ENCODE measurements around the gene UBIAD1. TPM values are rescaled to one million over a fixed set of nuclear protein-coding genes. Genes with fewer than 3 reads are reported as not detected.
"Not testable (repeated sequence)": the region's sequence is repeated elsewhere in the genome, so short reads cannot be mapped to it uniquely, and the experiment has no call there.

Gene UBIAD1
- total and polyA plus RNA-seq, 2 donors (not counting 1 experiment from before 2014, with no cell fraction given) = 17.8 to 28.1 TPM

DNA sequence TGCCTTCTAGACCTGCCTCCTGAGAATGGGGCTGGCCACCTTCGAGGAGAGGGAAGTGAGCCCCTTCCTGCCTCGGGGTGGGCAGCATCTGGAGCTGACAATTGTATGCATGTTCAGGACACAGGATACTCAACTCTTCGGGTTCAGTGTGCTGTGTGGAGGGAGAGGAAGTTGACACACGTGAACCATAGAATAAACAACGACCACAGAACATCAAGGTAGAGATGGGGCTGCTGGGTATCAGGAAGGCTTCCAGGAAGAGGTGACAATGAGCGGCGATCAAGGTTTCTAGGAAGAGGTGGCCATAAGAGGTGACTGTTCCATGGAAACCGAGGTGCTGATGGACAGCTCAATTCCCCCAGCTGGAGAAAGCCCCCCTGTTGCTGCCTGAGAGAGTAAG, 22.0 kb downstream of the UBIAD1 start:
- no peak for TF ChIP-seq EZH2 (IDR thresholded peaks at IDR 0.05; ENCODE audit: borderline replicate concordance, insufficient read depth, low read depth, low read length, poor library complexity, severe bottlenecking)
- TF ChIP-seq, protein P1, sequence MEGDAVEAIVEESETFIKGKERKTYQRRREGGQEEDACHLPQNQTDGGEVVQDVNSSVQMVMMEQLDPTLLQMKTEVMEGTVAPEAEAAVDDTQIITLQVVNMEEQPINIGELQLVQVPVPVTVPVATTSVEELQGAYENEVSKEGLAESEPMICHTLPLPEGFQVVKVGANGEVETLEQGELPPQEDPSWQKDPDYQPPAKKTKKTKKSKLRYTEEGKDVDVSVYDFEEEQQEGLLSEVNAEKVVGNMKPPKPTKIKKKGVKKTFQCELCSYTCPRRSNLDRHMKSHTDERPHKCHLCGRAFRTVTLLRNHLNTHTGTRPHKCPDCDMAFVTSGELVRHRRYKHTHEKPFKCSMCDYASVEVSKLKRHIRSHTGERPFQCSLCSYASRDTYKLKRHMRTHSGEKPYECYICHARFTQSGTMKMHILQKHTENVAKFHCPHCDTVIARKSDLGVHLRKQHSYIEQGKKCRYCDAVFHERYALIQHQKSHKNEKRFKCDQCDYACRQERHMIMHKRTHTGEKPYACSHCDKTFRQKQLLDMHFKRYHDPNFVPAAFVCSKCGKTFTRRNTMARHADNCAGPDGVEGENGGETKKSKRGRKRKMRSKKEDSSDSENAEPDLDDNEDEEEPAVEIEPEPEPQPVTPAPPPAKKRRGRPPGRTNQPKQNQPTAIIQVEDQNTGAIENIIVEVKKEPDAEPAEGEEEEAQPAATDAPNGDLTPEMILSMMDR (IDR thresholded peaks at IDR 0.05) = no peak
- WGBS (ENCODE audit: insufficient coverage) = 75% methylated on average over 6 of the region's 8 CpGs
- Mint-ChIP-seq H3K27me3 (no peaks in the 10 kb centered on the region), H3K4me3 (no peak overlapping the region), H3K4me1 (no peaks in the 10 kb centered on the region), H3K9me3 (ENCODE audit: insufficient read depth) (no peaks in the 10 kb centered on the region), H3K27ac (no peak overlapping the region)
- ATAC-seq (ENCODE audit: low read depth) = no peak
- no peak overlapping the region for H3K9ac ChIP-seq (ENCODE audit: low read length)
- no peak overlapping the region for H3K4me2 ChIP-seq (replicated peaks; ENCODE audit: low read depth, low read length, poor library complexity, severe bottlenecking)
- no peaks in the 10 kb centered on the region for H3K4me1 ChIP-seq (ENCODE audit: control insufficient read depth in 2 of 2, insufficient read depth in 2 of 2, low read length in 2 of 2)
- peaks cover 13 to 44% of the 10 kb centered on the region in 2 experiments for H3K36me3 ChIP-seq (replicated peaks in 1 of 2; ENCODE audit: control extremely low read depth in 1 of 2, control insufficient read depth in 1 of 2, extremely low read depth in 1 of 2, insufficient read depth in 2 of 2, low read length in 1 of 2)
- no peak for DNase-seq
- ChIA-PET CTCF (interaction anchor here (1.5 to 3.0 kb wide), 2 partner anchors 27 to 54 kb away, joined by 4 to 15 read pairs; no protein-coding TSS in a partner anchor), POLR2A (interaction anchor here (0.6 kb wide), 1 partner anchor 24 kb away, joined by 5 read pairs; no protein-coding TSS in a partner anchor)
- no peak overlapping the region for H2AFZ ChIP-seq (ENCODE audit: insufficient read depth, low read depth, low read length, poor library complexity, severe bottlenecking)
- H3K4me3 ChIP-seq (ENCODE audit: control extremely low read depth in 1 of 5, extremely low read depth in 1 of 5, insufficient read depth in 1 of 5, low read depth in 2 of 5, low read length in 4 of 5) = no peak overlapping the region
- no peak overlapping the region for H3K27ac ChIP-seq (ENCODE audit: low read length in 2 of 2)
- peaks cover 19% of the 10 kb centered on the region for H4K20me1 ChIP-seq (ENCODE audit: control insufficient read depth, insufficient read depth, low read length, poor library complexity, severe bottlenecking)
- peaks cover 31% of the 10 kb centered on the region for H3K79me2 ChIP-seq (ENCODE audit: control insufficient read depth, insufficient read depth, low read length)
- H3K27me3 ChIP-seq (replicated peaks in 1 of 4; ENCODE audit: control extremely low read depth in 1 of 4, control insufficient read depth in 3 of 4, insufficient read depth in 4 of 4, low read length in 3 of 4) = no peaks in the 10 kb centered on the region
- no peaks in the 10 kb centered on the region for H3K9me3 ChIP-seq (ENCODE audit: control extremely low read depth in 1 of 3, control insufficient read depth in 2 of 3, insufficient read depth in 1 of 3, low read length in 2 of 3)
- intact Hi-C loops (cut with micrococcal nuclease) = no loop called here

DNA sequence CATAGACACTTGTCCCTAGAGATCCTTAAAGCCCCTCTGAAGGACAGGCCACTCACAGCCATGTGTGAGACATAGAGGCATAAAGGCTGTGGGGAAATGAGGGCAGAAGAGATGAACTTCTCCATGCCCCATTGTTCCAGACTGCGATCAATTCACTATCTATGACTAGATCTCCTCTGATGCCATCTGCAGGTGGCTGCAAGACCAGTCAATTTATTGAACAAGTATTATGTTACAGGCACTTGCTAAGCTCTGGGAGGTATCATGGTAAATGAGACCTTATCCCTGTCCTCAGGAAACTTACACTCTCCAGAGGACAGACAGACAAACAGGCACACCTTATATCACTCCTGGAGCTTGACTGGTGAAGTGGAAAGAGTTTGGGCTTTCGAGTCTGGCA, 22.9 kb downstream of the UBIAD1 start:
- H3K4me3 Mint-ChIP-seq = no peak overlapping the region
- H3K9me3 Mint-ChIP-seq (ENCODE audit: insufficient read depth) = no peaks in the 10 kb centered on the region

DNA sequence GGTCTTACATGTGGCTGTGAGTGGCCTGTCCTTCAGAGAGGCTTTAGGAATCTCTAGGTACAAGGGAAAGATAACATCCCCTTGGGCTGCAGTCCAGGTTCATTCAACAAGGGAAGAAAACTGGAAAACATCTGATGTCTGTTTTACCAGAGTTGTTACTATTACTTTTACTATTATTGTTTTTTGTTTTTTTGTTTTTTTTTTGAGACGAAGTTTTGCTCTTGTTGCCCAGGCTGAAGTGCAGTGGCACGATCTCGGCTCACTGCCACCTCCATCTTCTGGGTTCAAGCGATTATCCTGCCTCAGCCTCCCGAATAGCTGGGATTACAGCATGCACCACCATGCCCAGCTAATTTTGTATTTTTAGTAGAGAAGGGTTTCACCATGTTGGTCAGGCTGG, 24.8 kb downstream of the UBIAD1 start:
- H3K27me3 ChIP-seq (replicated peaks in 1 of 4; ENCODE audit: control extremely low read depth in 1 of 4, control insufficient read depth in 3 of 4, insufficient read depth in 4 of 4, low read length in 3 of 4); H3K4me1 Mint-ChIP-seq; H3K4me3 Mint-ChIP-seq; H3K4me3 ChIP-seq (ENCODE audit: control extremely low read depth in 1 of 5, extremely low read depth in 1 of 5, insufficient read depth in 1 of 5, low read depth in 2 of 5, low read length in 4 of 5); H3K9me3 Mint-ChIP-seq (ENCODE audit: insufficient read depth); H3K27ac ChIP-seq (ENCODE audit: low read length in 2 of 2); CTCF ChIA-PET; POLR2A ChIA-PET; H3K9ac ChIP-seq (ENCODE audit: low read length); H2AFZ ChIP-seq (ENCODE audit: insufficient read depth, low read depth, low read length, poor library complexity, severe bottlenecking); H3K27ac Mint-ChIP-seq; H3K27me3 Mint-ChIP-seq; H3K79me2 ChIP-seq (ENCODE audit: control insufficient read depth, insufficient read depth, low read length); DNase-seq; H3K4me1 ChIP-seq (ENCODE audit: control insufficient read depth in 2 of 2, insufficient read depth in 2 of 2, low read length in 2 of 2); H3K9me3 ChIP-seq (ENCODE audit: control extremely low read depth in 1 of 3, control insufficient read depth in 2 of 3, insufficient read depth in 1 of 3, low read length in 2 of 3); H4K20me1 ChIP-seq (ENCODE audit: control insufficient read depth, insufficient read depth, low read length, poor library complexity, severe bottlenecking); intact Hi-C loops (cut with micrococcal nuclease); H3K4me2 ChIP-seq (replicated peaks; ENCODE audit: low read depth, low read length, poor library complexity, severe bottlenecking); ATAC-seq (ENCODE audit: low read depth): not testable (repeated sequence)
- H3K36me3 ChIP-seq (replicated peaks in 1 of 2; ENCODE audit: control extremely low read depth in 1 of 2, control insufficient read depth in 1 of 2, extremely low read depth in 1 of 2, insufficient read depth in 2 of 2, low read length in 1 of 2) = peaks cover 8 to 28% of the 10 kb centered on the region in 2 experiments
- no CpG with 5 or more reads among the region's 5 CpGs for WGBS (ENCODE audit: insufficient coverage)

More for the DNA sequence above, 22.9 kb downstream of the UBIAD1 start:
- Histone ChIP-seq H3K9me3 (ENCODE audit: control extremely low read depth in 1 of 3, control insufficient read depth in 2 of 3, insufficient read depth in 1 of 3, low read length in 2 of 3) (no peaks in the 10 kb centered on the region), H3K79me2 (ENCODE audit: control insufficient read depth, insufficient read depth, low read length) (peaks cover 22% of the 10 kb centered on the region), H2AFZ (ENCODE audit: insufficient read depth, low read depth, low read length, poor library complexity, severe bottlenecking) (no peak overlapping the region), H3K36me3 (replicated peaks in 1 of 2; ENCODE audit: control extremely low read depth in 1 of 2, control insufficient read depth in 1 of 2, extremely low read depth in 1 of 2, insufficient read depth in 2 of 2, low read length in 1 of 2) (peaks cover 10 to 38% of the 10 kb centered on the region in 2 experiments), H3K4me2 (replicated peaks; ENCODE audit: low read depth, low read length, poor library complexity, severe bottlenecking) (no peak overlapping the region), H3K27ac (ENCODE audit: low read length in 2 of 2) (no peak overlapping the region), H3K4me3 (ENCODE audit: control extremely low read depth in 1 of 5, extremely low read depth in 1 of 5, insufficient read depth in 1 of 5, low read depth in 2 of 5, low read length in 4 of 5) (no peak overlapping the region), H3K4me1 (ENCODE audit: control insufficient read depth in 2 of 2, insufficient read depth in 2 of 2, low read length in 2 of 2) (no peaks in the 10 kb centered on the region), H3K9ac (ENCODE audit: low read length) (no peak overlapping the region), H3K27me3 (replicated peaks in 1 of 4; ENCODE audit: control extremely low read depth in 1 of 4, control insufficient read depth in 3 of 4, insufficient read depth in 4 of 4, low read length in 3 of 4) (no peaks in the 10 kb centered on the region), H4K20me1 (ENCODE audit: control insufficient read depth, insufficient read depth, low read length, poor library complexity, severe bottlenecking) (peaks cover 13% of the 10 kb centered on the region)
- CTCF ChIA-PET = interaction anchor here (1.0 to 3.0 kb wide), 3 partner anchors 26 to 61 kb away, joined by 3 to 15 read pairs (median 4); no protein-coding TSS in a partner anchor
- DNase-seq (no peak), ATAC-seq (ENCODE audit: low read depth) (no peak)
- POLR2A ChIA-PET = no interaction called here
- WGBS (ENCODE audit: insufficient coverage) = no CpG with 5 or more reads among the region's 2 CpGs
- intact Hi-C loops (cut with micrococcal nuclease) = no loop called here
- no peak for TF ChIP-seq EZH2 (IDR thresholded peaks at IDR 0.05; ENCODE audit: borderline replicate concordance, insufficient read depth, low read depth, low read length, poor library complexity, severe bottlenecking)
- TF ChIP-seq, protein P1 (IDR thresholded peaks at IDR 0.05) = no peak
- Mint-ChIP-seq H3K4me1 (no peaks in the 10 kb centered on the region), H3K27ac (no peak overlapping the region), H3K27me3 (no peaks in the 10 kb centered on the region)
